GM18868 (cell line): ENCODE results near the gene GRIK4.

ENCODE experiments used
- ATAC-seq: cut with Tn5 transposase; IDR thresholded peaks from one replicate; pipeline ENCODE4 v1.9.1; 2021; ENCODE audit warnings: mild to moderate bottlenecking, moderate library complexity; ENCODE audit not compliant: unreplicated experiment

GRIK4 gene

DNA sequence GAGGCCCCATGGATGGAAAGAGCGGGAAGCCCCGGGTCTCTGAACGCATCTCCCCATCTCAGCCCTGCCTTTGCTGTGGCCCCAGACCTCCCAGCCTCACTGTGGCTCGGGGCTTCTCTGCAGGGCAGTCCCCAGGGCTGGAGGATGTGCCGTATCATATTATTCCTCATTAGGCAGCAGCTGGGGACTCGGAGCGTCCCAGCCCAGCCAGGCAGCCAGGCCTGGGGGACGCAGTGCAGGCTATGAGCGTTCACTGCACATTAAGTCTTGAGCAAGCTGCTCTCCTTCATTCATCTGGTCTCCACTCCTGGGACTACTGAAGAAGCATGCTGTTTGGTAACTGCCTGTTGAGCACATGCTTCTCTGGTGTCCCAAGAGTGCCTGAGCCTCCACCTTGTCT lies 285.6 kb downstream of the GRIK4 start:
- ATAC-seq: no peak

DNA sequence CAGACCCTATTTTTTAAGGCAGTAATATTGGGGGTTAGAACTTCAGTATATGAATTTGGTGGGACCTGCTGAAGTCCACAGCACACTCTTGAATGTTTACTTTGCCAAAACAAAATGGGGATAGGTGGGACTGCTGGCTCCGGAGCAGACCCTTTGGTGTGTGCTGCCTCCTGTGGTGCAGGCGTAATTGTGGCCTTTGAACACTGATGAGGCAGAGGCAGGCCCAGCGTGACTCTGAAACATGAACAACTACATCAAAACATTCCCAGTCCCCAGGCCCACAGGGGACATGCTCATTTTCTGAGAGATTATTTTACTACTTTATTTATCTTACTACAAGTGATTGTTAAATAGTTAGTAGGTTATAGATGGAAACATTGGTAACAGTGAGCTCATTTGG lies 287.3 kb downstream of the GRIK4 start:
- ATAC-seq: no peak

DNA sequence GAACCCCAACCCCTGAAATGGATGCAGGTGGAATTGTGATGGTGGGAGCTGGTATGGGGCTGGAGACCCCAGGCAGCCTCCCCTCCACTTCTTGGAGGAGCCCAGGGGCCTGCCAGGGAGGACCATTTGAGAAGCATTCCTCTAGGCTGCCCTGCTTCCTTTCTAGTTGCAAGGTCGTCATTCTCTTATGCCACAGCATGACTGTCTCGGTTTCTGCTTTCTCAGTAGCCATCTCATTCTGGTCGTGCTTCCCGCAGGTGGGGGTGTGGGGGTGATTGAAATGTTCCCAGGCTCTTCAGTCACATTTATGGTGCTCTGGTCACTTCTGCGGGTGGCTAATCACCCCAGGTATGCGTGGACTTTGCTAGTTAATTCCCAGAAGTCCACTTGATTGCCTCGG lies 288.7 kb downstream of the GRIK4 start:
- ATAC-seq: no peak

DNA sequence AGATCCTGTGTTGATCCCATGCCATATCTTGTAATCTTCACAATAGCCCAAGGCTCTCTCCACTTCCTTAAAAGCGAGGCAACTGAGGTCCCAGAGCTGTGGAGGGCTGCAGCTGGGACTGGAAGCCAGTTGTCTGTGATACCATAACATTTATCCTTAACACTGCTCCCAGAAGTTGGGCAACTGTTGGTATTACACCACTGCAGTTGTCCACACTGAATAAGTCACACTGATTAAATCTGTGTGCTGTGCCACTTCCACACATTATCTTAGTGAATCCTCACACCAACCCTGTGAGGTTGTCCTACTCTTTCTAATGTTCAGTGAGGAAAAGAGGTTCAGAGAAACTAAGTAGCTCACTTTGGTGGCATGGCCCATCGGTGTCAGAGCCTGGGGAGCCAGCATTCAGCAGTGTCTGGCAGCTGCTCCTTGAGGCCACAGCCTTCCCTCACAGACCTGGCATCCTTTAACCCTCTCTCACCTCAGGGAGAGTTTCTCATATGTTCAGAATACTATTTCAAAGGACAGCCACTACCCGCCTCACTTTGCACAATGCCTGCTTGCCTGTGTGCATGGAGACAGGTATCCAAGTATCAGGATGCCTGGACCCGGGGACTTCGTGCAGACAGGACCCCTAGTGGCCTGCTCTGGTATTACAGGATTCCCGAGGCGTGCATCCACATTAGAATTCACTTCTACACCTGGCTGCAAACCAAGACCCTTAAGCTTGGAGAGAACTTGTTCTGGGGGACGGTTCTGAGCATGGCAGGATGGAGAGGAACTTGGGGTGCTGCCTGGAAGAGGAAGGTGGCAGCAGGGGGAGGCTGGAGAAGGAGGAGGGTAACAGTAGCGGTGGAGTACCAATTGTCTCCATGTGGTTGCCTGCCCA lies 290.5 kb downstream of the GRIK4 start:
- no peak for ATAC-seq

DNA sequence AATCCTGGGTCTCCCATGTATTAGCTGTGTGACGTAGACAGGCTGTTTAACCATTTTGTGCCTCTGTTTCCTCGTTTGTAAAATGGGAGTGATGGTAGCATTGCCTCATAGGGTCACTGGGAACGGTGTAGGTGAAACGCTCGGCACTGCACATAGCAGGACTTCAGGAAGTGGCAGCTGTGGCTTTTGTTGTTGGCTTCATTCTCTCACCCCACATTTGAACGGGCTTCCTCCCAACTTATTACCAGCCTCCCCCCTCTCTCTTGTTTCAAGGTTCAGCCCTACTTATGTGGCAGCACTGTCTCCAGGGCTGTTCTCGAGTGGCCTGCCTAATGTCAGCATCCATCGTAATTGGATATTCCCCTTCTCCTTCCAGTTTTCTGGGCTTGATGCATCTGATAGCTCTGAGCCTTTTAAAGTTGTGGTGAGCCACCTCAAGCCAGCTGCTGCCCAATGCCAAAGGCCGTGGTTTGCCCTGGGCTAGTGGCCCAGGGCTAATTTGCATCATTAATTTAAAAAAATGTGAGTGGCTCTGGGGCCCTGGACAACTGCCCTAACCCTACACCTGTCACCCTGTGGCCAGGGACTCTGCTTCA lies 294.5 kb downstream of the GRIK4 start:
- no peak for ATAC-seq

DNA sequence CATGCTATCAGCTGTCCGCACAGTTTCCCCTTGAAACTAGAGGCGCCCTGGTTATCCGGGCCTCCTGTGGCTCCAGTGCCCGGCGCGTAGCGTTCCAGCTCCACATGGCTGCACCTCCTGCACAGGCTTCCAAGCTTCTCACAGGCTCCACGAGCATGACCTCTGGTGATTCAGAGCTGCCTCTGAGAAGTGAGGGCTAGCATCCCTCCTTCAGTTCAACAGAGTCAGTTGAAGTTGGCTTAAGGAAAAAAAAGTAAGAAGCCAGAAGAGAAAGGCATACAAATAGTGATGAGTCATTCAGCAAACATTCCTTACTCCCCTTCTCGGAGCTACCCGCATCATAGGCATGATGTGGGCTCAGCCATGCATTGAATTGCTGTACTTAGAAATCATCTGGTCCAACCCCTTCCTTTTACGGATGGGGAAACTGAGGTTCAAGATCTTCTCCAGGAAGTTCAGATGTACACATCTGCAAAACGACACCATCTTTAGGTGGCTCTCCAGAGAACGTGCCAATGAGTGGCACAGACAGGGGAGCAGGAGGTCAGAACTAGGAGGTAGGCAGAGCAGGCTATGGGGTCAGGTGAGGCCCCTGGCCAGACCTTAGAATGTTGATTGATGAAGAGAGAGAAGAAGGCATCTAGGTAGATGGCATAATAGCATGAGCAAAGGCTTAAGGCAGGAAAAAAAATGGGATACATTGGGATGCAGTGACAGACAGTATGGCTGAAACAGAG lies 296.0 kb downstream of the GRIK4 start:
- no peak for ATAC-seq

DNA sequence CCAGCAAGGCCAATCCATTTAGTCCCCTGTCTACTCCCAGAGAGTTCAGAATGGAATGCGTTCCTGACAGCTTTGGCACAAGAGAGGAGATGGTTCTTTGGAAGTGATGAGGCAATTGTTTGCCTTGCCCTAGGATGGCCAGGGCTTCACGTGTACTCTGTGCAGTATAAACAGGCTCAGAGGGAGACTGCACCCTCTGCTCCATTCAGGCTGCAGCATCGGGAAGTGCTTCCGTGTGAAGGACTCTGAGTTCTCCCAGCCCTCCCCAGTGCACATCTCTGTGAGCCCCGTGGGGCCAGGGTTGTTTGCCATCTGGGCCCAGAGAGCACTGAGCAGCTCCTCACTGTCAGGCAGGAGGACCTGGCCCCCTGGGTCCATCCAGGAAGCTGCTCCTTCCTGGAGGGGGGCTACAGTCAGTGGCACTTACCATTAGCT lies 297.1 kb downstream of the GRIK4 start:
- no peak for ATAC-seq

DNA sequence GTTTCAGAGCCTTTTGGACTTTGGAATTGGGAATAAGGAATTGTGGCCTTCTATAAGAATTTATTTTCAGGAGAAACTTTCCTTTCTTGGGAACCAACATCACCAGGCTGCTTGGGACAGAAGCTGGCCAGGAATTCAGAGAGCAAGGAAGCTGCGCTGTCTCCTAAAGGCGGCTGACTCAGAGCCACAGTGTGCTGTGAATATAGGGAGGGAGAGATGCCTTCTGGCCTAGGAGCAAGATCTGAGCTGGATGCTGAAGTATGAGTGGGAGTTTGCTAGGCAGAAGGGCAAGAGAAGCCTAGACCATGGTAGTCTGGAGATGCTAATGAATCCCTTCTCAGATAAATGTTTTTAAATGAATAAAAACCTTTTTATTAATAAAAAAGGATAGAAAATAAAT lies 298.7 kb downstream of the GRIK4 start:
- ATAC-seq: no peak

DNA sequence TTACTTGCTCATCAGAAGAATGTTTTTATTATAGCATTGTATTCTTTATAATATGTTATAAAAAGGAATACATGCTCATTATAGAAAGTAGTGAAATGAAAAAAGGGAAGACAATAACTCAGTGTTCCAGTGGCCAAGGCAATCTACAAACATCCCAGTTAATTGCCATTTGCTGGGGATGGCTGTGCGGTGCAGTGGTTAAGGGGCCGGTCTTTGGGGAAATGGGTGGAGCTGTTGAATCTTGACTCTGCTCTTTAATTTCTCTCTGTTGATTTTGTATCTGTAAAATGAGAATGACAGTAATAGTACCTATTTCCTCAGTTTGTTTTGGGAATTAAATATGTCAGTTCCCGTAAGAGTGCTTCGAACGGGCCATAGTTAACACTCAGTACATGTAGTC lies 299.7 kb downstream of the GRIK4 start:
- ATAC-seq: no peak

DNA sequence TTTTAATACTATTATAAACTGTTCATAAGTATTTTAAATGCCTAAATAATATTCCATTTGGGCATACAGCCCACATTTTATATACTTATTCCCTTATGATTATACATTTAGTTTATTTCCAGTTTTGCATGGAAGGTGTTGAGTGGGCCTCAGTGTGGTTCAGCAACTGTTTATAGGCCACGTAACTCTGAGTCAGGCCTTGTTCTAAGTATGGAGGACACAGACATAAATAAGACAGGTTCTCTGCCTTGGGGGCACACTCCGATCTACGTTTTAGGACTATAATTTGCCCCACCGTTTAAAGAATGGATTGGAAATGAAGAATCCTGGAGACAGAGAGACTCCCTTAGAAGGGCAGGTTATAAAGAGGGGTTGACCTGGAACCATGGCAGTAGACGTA lies 300.2 kb downstream of the GRIK4 start:
- ATAC-seq: no peak

DNA sequence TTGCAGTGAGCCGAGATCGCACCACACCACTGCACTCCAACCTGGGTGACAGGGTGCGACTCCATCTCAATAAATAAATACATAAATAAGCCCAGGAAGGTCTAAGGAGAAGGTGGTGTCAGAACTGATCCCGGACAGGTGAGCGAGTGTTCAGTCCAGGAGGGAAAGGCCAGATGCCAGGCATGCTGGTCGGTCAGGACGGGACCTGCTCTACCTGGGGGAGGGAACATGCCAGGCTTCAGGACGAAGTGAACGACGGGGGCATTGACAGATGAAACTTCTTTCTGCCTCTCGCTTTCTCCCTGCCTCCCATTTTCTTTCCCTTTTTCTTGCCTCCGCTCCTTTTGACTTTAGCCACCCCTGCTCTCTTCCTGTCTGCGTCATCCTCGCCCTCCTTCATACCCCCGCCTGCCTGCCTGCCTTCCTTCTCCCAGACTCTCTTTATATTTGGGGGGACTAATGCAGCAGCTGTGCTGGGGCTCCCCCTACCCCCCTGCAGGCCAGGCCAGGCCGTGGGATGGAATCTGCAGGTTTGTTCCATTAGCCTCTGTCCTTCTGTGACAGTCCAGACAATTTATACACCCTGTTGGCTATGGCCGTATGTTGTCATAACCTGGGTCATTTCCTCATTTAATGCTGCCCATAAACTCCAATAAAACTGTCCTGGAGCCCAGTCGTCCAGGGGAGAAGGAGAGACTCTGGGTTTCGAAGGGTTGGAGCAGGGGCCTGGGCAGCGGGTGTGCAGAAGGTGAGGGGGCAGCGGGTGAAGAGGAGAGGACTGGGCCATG lies 303.2 kb downstream of the GRIK4 start:
- ATAC-seq: no peak

DNA sequence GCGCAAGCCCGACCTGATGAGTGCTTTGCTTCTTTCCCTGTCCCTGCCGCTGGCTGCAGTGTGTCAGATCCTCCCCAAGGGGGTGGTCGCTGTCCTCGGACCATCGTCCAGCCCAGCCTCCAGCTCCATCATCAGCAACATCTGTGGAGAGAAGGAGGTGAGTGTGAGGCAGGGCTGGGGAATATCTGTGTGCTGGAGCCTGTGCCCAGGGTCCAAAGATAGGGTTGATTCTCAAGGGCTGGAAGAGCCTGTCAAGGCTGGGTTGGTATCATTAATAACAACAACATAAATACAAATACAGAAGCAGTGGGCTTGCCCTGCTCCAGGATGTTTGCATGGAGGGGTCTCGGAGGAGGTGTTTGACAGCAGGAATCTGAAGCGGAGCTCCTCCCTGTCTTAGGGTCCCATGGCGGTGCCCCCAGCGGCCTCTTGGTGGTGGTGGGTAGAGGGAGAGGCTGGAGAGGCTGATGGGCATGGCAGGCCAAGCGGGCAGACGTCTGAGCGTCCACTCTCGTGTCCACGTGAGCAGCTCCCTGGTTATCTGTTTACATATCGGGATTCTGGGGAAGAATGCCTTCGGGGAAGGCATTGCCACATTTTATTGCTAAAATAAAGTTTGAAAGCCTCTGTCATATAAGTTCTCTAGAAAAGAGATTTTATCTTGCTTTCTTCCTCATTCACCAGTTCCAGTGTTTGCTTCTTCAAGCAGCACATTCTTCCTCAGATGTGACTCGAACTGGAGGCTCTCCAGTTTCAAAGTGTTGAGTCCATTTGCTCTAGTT lies 304.0 kb downstream of the GRIK4 start:
- ATAC-seq: no peak

DNA sequence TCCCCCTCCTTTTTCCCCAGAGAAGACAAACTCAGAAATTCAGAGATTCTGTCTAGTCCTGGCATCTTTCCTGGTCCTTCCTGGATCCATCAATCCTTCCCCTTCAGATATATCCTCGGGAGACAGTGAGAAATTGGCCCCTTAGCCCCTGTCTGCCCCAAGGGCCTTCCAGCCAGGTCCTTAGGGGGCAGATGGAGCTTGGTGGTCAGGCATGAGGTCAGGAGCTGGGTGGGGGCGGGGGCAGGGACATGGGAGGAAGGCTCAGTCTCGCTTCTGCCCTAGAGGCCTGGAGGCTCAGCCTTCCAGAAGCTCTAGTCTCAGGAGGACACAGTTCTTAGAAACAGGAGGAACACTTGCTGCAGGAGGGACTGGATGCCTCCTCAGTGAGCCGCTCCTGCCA lies 304.6 kb downstream of the GRIK4 start:
- ATAC-seq: no peak

DNA sequence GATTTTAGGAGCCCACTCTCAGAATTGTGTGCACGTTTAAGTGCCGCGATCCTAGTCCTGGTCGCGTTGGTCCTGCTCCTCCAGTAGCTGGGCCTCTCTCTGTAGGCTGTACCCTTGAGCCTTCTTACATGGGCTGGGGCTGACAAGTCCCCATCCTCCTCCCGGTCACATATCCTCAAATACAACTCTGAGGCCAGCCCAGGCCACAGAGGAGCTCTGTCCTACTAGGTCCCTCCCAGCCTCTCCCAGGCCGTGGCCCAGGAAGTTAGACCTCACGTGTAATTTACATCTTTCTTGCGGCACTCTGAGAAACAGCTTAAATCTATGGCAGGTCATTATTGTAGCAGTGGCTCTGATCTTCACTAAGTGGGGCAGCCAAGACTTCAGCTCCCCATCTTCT lies 305.2 kb downstream of the GRIK4 start:
- ATAC-seq: no peak

DNA sequence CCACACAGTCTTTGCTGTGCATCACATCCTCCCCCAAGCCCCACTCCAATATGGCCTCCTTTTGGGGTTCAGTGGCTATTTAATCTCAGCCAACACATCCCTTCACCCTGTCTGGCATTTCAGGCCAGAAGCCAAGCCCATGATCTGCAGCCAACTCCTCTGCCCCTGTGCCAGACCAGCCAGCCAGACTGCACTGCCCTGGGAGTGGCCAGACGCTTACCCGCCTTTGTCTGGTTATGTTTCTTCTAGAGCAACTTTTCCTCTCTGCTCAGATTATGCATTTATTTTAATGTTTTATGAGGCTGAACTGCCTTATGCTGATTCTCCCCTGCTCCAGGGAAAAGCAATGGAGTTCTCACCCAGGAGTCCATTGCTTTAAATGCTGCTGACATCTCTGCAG lies 305.6 kb downstream of the GRIK4 start:
- ATAC-seq: no peak

DNA sequence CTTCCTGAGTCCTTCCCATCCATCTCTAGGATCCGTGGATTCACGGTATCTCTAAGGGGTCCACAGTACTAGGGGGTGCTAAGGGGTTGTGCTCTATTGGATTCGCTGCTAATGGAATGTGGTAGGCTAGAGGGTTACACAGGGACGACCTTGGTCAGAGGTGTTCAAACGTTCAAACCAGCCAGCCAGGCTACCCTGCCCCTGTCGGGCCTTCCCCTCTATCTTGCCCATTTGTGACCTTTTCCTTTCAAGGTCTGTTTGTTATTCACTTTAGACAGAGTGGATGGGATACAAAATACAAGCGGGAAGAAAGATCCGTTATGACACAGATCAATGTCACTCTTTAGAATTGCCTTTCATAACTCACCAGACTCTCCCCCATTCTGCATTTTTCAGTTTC lies 306.5 kb downstream of the GRIK4 start:
- ATAC-seq: no peak

DNA sequence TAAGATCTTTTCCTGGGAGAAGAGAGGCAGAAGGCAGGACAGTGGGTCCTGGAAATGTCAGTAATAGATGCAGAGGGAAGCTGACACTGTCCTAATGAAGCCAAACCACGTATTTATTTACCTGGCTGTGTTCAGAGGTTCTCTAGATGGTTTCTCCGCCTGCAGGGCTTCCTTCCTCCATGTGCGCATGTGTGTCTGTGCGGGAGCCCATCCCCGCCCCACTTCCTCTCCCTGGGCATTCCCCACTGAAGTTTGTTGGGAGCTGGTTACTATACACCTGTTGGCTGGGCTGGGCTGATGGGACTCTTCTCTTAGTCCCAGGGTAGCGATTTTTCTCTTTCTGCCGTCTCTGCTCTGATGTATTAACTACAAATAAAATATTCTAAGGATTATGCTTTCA lies 307.5 kb downstream of the GRIK4 start:
- ATAC-seq: no peak

DNA sequence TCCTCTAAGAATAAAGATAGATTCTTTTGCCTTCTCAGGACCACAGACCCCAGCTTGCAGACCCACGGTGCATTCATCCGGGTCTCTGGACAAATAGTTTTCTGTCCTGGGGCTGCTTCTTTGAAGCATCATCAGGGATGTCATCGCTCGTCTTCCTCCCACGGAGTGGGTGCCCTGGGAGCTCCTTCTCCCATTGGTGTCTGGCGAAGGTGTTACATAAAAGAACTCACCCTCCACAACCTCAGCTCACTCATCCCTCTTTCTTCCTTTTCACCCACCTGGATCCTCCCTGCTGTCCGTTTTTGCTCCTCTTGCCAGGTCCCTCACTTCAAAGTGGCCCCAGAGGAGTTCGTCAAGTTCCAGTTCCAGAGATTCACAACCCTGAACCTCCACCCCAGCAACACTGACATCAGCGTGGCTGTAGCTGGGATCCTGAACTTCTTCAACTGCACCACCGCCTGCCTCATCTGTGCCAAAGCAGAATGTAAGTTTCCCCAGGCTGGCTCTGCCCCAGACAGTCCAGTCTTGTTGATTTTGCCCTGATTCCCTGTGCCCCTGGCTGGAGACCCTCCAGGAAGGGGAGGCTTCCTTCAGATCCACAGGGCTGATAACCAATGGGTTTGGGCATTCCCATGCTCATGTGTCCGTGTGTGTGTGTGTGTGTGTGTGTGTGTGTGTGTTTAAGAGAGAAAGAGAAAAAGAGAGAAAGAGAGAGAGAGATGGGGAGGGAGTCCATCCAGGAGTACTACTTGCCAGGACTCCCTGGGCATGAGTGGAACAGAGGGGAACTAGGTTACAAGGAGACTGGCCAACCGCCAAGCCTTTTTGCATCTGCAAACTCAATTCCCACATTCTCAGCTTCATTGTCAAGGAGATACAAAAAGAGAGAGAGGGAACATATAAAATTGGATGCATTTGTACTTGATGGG lies 308.2 kb downstream of the GRIK4 start:
- no peak for ATAC-seq

DNA sequence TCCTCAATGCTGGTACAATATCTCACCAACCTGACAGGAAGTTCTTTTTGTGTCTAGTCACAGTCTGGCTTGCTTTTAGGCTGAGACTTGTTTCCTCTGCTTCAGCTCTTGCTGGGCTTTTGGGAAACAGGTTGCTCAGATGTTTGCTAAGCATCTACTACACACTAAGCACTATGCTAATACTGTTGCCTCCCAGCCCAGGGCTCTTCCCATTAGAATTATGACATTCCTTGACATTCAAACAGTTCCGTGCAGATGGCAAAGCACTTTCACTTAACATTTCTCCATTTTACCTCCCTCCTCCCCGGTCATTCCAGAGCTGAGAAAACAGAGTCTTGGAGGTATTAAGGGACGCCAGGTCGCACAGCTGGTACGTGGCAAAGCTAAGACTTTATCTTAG lies 311.6 kb downstream of the GRIK4 start:
- no peak for ATAC-seq
